Panc1 (cell line): ENCODE results near the gene NR1H2. TPM values are rescaled to one million over a fixed set of nuclear protein-coding genes. Genes with fewer than 3 reads are reported as not detected.

Experiments
- ATAC-seq: fragments of 200-7000 bp; cut with Tn5 transposase; 2 replicates; pipeline ENCODE4 v1.9.1; 2020; ENCODE audit warnings: mild to moderate bottlenecking, moderate library complexity
- BruUV-seq: library from RNA; stranded (reverse); fragments of 400-500 nt; replicated peaks from 2 replicates; lab custom pipeline; 2021; lab: Mats Ljungman, UMichigan
- CTCF ChIA-PET: fragments of 300-600 bp; sonication (Branson Sonifier 250); formaldehyde crosslinking; loops from one replicate; lab custom pipeline; 2022; ENCODE audit warnings: antibody characterized with exemption; lab: Charles Lee
- POLR2A ChIA-PET: fragments of 300-600 bp; sonication (Branson Sonifier 250); formaldehyde crosslinking; loops from one replicate; lab custom pipeline; 2022; ENCODE audit warnings: antibody characterized with exemption; lab: Charles Lee
- DNase-seq: peaks from one replicate; pipeline ENCODE4 v3.0.0-alpha.2; 2010; ENCODE audit warnings: low read depth, low spot score
- H3K27ac ChIP-seq: 2 replicates; pipeline ENCODE4 v1.5.1; 2011; ENCODE audit warnings: mild to moderate bottlenecking, low read length, inconsistent platforms
- H3K27me3 ChIP-seq: fragments of 200-500 bp; sonication (Bioruptor generic); 2 replicates; pipeline ENCODE4 v1.6.0; 2014; ENCODE audit warnings: low read length, inconsistent platforms; ENCODE audit not compliant: control insufficient read depth, insufficient read depth
- H3K36me3 ChIP-seq: fragments of 200-500 bp; sonication (Bioruptor generic); 2 replicates; pipeline ENCODE4 v1.5.1; 2014; ENCODE audit warnings: inconsistent platforms, mild to moderate bottlenecking, low read length, moderate library complexity; ENCODE audit not compliant: control insufficient read depth, insufficient read depth
- H3K4me1 ChIP-seq: 2 replicates; pipeline ENCODE4 v1.5.1; 2011; ENCODE audit warnings: inconsistent platforms, mild to moderate bottlenecking, low read length, moderate library complexity; ENCODE audit not compliant: control insufficient read depth, insufficient read depth
- H3K4me3 ChIP-seq, 2 experiments: 2 replicates each; pipeline ENCODE4 v1.5.1; 2011 to 2012; ENCODE audit warnings: low read depth in 2 of 2, low read length in 2 of 2, mild to moderate bottlenecking in 2 of 2, inconsistent platforms in 1 of 2, moderate library complexity in 1 of 2
- H3K9me3 ChIP-seq: fragments of 200-500 bp; sonication (Bioruptor generic); 2 replicates; pipeline ENCODE4 v1.5.1; 2014; ENCODE audit warnings: low read depth, mild to moderate bottlenecking, inconsistent platforms, low read length, moderate library complexity; ENCODE audit not compliant: control insufficient read depth, insufficient read depth
- POLR2AphosphoS5 ChIP-seq: IDR thresholded peaks from 2 replicates; pipeline ENCODE4 v1.6.1; 2012; ENCODE audit warnings: mild to moderate bottlenecking, low read depth, low read length, moderate library complexity
- SIN3A ChIP-seq: IDR thresholded peaks from 2 replicates; pipeline ENCODE4 v1.6.1; 2012; ENCODE audit warnings: low read depth, mild to moderate bottlenecking, low read length, moderate library complexity, borderline replicate concordance; ENCODE audit not compliant: insufficient read depth
- TCF7L2 ChIP-seq: IDR thresholded peaks from 2 replicates; pipeline ENCODE4 v1.6.1; 2011; ENCODE audit warnings: mild to moderate bottlenecking, low read depth, low read length, inconsistent platforms
- in situ Hi-C: cut with HindIII; loops from 2 replicates; pipeline ENCODE4 v1.10.0; 2016; ENCODE audit warnings: low sequenced_read_pairs, low pct_unique_long_range_greater_than_20kb
- intact Hi-C: fragments of 100-400 bp; cut with micrococcal nuclease; formaldehyde crosslinking; loops from one replicate; pipeline ENCODE4 v1.10.0; 2022; ENCODE audit not compliant: unreplicated experiment
- total RNA-seq: library from RNA; stranded (reverse); gene quantifications from one replicate; pipeline ENCODE4 v1.2.1, GENCODE V29; 2021; ENCODE audit not compliant: unreplicated experiment
- TF ChIP-seq, protein P1 (sequence below), 2 experiments: IDR thresholded peaks; 2 replicates each; pipeline ENCODE4 v1.6.1; 2011 to 2012; ENCODE audit warnings: low read depth in 2 of 2, control low read depth in 1 of 2, low read length in 1 of 2, mild to moderate bottlenecking in 1 of 2, moderate library complexity in 1 of 2; ENCODE audit not compliant: insufficient read depth in 1 of 2
- TF ChIP-seq, protein P2 (sequence below): fragments of 450-650 bp; IDR thresholded peaks from 2 replicates; pipeline ENCODE4 v1.5.1; 2017; ENCODE audit warnings: mild to moderate bottlenecking

The NR1H2 gene
- total RNA-seq, 1 experiment from 2014 or later: 55.8 TPM

DNA sequence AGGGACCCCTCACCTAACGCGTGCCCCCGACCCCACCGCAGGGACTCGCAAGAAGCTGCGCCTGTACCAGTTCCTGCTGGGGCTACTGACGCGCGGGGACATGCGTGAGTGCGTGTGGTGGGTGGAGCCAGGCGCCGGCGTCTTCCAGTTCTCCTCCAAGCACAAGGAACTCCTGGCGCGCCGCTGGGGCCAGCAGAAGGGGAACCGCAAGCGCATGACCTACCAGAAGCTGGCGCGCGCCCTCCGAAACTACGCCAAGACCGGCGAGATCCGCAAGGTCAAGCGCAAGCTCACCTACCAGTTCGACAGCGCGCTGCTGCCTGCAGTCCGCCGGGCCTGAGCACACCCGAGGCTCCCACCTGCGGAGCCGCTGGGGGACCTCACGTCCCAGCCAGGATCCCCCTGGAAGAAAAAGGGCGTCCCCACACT, 51.8 kb downstream of the NR1H2 start:
- no peak overlapping the region for H3K27ac ChIP-seq
- no peaks in the 10 kb centered on the region for H3K36me3 ChIP-seq
- H3K4me1 ChIP-seq: no peaks in the 10 kb centered on the region
- ATAC-seq (peak; percentile 71), DNase-seq (no peak)
- H3K4me3 ChIP-seq: peak overlapping the region; percentile 21 to 36
- TF ChIP-seq SIN3A: no peak
- TF ChIP-seq, protein P1, sequence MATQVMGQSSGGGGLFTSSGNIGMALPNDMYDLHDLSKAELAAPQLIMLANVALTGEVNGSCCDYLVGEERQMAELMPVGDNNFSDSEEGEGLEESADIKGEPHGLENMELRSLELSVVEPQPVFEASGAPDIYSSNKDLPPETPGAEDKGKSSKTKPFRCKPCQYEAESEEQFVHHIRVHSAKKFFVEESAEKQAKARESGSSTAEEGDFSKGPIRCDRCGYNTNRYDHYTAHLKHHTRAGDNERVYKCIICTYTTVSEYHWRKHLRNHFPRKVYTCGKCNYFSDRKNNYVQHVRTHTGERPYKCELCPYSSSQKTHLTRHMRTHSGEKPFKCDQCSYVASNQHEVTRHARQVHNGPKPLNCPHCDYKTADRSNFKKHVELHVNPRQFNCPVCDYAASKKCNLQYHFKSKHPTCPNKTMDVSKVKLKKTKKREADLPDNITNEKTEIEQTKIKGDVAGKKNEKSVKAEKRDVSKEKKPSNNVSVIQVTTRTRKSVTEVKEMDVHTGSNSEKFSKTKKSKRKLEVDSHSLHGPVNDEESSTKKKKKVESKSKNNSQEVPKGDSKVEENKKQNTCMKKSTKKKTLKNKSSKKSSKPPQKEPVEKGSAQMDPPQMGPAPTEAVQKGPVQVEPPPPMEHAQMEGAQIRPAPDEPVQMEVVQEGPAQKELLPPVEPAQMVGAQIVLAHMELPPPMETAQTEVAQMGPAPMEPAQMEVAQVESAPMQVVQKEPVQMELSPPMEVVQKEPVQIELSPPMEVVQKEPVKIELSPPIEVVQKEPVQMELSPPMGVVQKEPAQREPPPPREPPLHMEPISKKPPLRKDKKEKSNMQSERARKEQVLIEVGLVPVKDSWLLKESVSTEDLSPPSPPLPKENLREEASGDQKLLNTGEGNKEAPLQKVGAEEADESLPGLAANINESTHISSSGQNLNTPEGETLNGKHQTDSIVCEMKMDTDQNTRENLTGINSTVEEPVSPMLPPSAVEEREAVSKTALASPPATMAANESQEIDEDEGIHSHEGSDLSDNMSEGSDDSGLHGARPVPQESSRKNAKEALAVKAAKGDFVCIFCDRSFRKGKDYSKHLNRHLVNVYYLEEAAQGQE (IDR thresholded peaks at IDR 0.05; ENCODE audit: insufficient read depth in 1 of 2, low read depth in 2 of 2, low read length in 1 of 2): no peak
- no peaks in the 10 kb centered on the region for H3K9me3 ChIP-seq
- CTCF ChIA-PET: interaction anchor here (0.6 kb wide), 1 partner anchor 60 kb away, joined by 11 read pairs; no protein-coding TSS in a partner anchor
- BruUV-seq: no TSS peak
- no peaks in the 10 kb centered on the region for H3K27me3 ChIP-seq
- POLR2A ChIA-PET: interaction anchor here (0.5 kb wide), 1 partner anchor 26 kb away, joined by 3 read pairs; no protein-coding TSS in a partner anchor
- intact Hi-C loops (no loop called here), in situ Hi-C loops (no loop called here)

DNA sequence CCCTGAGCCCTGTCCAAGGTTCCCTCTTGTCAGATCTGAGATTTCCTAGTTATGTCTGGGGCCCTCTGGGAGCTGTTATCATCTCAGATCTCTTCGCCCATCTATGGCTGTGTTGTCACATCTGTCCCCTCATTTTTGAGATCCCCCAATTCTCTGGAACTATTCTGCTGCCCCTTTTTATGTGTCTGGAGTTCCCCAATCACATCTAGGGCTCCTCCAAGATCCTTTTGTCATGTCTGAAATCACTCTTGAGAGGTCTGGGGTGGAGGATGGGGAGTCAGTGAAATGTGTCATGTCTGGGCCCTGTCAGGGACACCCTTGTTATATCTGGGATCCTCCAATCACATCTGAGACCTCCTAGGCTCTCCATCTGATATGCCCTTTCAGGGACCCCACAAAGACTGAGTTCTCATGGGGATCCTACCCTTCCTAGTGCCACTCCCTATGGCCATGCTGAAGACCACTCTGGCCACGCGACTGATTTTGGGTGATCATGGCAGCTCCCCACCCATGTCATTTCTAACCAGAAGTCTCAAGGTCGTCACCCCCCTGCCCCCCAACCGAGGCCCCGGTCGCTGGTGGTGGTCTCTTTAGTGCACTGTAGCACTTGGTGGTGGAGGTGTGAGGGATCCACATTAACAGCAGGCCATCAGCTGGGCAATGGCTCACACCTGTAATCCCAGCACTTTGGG, 52.7 kb downstream of the NR1H2 start:
- Histone ChIP-seq H3K27ac (no peak overlapping the region), H3K4me1 (no peaks in the 10 kb centered on the region), H3K27me3 (no peaks in the 10 kb centered on the region), H3K36me3 (no peaks in the 10 kb centered on the region), H3K9me3 (no peaks in the 10 kb centered on the region), H3K4me3 (no peak overlapping the region)
- BruUV-seq: no TSS peak
- no peak for ATAC-seq
- intact Hi-C loops (no loop called here), in situ Hi-C loops (no loop called here)
- POLR2A ChIA-PET: interaction anchor here (0.5 kb wide), 1 partner anchor 27 kb away, joined by 3 read pairs; no protein-coding TSS in a partner anchor
- DNase-seq: no peak
- CTCF ChIA-PET: no interaction called here
- TF ChIP-seq SIN3A (no peak), TCF7L2 (no peak), POLR2AphosphoS5 (no peak)
- TF ChIP-seq, protein P1 (IDR thresholded peaks at IDR 0.05; ENCODE audit: insufficient read depth in 1 of 2, low read depth in 2 of 2, low read length in 1 of 2): no peak
- TF ChIP-seq, protein P2, sequence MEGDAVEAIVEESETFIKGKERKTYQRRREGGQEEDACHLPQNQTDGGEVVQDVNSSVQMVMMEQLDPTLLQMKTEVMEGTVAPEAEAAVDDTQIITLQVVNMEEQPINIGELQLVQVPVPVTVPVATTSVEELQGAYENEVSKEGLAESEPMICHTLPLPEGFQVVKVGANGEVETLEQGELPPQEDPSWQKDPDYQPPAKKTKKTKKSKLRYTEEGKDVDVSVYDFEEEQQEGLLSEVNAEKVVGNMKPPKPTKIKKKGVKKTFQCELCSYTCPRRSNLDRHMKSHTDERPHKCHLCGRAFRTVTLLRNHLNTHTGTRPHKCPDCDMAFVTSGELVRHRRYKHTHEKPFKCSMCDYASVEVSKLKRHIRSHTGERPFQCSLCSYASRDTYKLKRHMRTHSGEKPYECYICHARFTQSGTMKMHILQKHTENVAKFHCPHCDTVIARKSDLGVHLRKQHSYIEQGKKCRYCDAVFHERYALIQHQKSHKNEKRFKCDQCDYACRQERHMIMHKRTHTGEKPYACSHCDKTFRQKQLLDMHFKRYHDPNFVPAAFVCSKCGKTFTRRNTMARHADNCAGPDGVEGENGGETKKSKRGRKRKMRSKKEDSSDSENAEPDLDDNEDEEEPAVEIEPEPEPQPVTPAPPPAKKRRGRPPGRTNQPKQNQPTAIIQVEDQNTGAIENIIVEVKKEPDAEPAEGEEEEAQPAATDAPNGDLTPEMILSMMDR: no peak
